NCI-H446 (cell line): ENCODE results near the gene GSTCD.
"Not testable (repeated sequence)": the region's sequence is repeated elsewhere in the genome, so short reads cannot be mapped to it uniquely, and the experiment has no call there.

Experiments
- DNase-seq, 2 experiments: peaks; one replicate each; lab custom pipeline; 2025; lab: John Stamatoyannopoulos, UW

Gene GSTCD, protein sequence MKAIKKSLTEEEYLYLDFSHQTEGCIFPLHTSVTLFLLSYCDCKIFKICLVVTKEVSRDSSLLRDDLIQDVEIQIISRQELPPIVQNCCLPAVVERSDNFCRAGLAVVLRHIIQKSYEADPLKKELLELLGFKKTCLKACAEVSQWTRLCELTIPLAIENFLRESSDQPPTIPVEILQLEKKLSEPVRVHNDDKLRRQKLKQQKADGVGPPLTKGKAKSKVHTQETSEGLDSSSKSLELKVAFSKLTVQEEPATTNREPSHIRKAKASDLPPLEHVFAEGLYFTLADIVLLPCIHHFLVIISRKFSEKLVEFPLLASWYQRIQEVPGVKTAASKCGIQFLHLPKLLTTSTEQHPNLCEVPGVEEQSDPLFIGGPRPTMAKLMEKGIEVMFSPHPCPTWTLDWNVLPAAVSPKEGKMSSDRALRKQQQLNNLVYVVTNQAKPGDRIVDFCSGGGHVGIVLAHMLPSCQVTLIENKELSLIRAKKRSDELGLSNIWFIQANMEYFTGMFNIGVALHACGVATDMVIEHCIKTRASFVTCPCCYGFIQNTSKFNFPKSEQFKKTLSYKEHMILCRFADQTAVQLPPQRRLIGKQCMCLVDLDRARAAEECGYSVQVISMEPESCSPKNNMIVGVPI

DNA sequence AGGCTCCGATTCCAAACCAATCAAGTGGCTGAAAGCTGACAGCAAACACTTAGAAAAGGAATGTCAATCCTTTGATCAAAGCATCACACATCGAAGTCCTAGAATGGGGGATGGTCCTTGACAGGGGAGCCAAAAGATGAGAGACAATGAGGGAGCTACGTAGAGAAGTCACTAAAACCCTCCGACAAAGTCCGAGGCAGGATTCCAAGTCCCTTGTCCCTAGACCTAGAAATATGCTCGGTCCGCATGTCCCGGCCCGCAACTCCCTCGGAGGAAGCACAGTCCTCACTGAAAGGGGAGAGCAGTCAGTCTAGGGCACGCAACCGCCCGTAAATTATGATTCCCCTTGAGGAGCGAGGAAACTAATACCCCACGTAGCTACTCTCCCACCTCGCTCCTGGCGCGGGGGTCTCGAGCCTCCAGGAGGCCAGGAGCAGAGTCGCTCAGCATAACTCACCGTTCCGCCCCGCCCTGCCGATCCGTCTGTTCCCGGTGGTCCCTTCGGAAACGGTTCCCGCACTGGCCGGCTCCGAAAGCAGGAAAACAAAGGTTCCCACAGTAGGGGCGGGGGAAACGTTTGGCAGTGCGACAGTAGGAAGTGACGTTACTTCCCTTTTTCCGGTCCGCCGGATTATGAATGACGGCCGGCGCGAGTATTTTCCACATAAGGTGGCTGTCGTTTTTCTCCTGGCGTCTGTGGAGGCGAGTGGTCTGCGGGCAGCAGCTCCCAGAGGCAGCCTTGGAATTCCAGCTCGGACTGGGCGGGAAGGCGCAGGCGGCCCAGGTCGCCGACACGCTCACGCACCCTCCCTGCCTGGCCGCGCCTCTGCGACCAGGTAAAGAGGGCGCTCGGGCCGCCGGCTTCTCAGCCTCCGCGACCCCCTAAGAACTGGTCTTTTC lies at the start of gene GSTCD, which contains the start of gene INTS12:
GSTCD (plus strand) TSS at position 604 of the 900 bp plus-strand sequence. CDS start 8,830 bp downstream, outside the sequence.
INTS12 (minus strand) TSS at position 509 of the 900 bp plus-strand sequence. CDS start 8,684 bp downstream, outside the sequence.
- peak; percentile 84 to 92 for DNase-seq

DNA sequence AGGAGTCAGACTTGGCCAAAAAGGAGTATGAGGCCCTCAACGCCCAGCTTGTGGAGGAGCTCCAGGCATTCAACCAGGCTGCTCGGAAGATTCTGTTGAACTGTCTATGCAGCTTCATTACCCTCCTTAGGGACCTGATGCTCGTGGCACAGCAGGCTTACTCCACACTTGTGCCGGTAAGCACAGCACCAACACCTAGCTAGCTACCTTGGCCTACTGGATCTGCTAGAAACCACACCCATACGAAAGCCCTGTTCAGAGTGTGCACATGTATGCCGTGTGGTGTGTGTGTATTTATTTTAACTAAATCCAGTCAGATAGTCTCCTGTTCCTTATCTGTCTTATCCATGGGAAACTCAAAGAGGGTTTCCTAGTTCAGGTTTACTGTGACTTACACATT lies 49.4 kb upstream of the GSTCD start:
- DNase-seq = no peak

GRCh38 chr4:105661028-105661427 lies 47.6 kb upstream of the GSTCD start:
- DNase-seq = no peak

DNA sequence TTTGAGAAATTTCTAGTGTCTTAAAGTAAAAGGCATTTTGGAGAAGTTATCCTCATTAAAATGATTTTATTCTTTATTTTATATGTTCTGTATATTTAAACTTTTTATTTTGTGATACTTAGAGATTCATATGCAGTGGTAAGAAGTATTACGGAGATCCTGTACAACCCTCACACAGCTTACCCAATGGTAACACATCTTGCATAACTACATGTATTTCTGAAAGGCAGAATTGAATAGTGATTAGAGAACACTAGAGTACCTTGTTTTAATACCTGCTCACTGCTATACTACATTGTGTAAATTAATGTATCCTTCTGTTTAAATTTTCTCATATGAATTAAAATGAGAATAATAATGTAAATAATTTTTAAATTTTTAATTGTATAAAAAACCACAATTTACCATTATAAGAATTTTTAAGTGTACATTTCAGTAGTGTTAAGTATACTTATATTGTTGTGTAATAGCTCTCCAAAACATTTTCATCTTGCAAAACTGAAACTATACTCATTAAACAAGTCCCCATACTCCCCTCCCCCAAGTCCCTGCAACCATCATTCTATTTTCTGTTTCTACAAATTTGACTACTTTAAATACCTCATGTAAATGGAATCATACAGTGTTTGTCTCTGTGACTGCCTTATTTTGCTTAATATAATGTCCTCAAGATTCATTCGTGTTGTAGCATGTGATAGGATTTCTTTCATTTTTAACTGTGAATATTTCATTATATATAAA lies 45.5 kb upstream of the GSTCD start:
- no peak for DNase-seq

DNA sequence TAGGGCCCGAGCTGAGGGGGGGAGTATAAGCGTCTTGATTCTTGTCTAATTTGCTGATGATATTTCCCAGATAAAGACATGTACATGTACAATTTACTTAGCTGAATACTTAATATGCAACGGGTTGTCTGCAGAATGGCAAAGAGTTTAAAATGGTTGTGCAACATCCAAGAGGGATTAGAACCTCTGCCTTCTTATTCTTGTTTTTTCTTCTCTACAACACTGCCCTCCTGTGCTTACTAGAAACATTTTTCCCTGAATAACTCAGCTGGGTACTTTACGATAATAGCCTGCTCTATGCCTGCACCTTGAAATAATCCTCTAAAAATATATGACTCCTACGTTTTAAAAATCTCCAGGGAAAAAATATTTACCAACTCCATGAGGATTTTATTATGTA lies 41.9 kb upstream of the GSTCD start:
- DNase-seq = peak in 1 of 2 experiments; percentile 44

DNA sequence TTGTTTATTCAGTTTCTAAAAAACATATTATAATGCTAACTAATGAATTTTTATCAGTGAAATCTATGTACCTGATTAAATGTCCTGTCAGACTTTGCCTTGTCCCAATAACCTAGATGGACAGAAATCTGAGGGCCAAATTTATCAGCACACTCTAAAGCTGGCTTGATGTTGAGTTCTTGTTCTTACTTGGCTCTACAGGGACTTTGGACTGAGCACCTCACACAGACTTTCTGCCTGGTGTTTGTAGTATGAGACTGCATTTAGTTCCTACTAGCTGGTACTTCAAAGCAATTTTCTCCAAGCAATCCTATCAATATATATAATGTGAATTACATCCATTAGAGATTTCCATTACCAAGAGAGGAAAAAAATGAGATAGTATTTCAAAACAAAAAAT lies 37.9 kb upstream of the GSTCD start:
- no peak for DNase-seq

DNA sequence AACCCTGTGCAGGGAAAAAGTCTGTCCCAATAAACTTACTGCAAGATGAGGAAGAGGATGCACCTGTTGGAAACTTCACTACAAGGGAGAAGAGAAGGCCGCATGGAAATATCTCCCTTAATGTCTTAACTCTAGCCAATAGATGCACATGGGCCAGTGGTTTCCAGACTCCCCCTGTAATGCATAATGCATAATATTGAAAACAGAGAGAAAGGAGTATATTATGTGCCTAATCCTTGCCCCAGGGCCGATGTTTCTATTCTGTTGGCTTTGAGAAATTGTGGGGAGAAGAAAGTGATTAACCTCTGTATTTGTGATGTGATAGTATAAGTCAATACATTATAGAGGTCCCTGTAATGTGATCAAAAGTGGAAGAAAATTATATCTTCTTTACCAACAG lies 37.3 kb upstream of the GSTCD start:
- no peak for DNase-seq

GRCh38 chr4:105674011-105674410 lies 34.6 kb upstream of the GSTCD start:
- no peak for DNase-seq

DNA sequence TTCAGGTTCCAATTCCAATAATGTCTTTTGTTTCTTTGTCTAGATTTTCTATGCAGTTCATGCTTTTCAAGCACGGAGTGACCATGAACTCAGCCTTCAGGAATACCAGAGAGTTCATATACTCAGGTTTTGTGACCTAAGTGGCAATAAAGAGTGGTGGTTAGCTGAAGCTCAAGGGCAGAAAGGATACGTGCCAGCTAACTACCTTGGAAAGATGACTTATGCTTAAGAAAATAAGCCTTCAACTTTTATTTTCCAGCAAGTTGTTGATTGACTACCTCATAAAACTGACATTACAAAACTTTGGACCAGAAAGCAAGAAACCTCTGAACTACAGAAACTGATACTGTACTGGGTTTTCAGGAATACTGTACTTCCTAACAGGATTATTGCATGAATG lies 30.9 kb upstream of the GSTCD start:
- DNase-seq = no peak

DNA sequence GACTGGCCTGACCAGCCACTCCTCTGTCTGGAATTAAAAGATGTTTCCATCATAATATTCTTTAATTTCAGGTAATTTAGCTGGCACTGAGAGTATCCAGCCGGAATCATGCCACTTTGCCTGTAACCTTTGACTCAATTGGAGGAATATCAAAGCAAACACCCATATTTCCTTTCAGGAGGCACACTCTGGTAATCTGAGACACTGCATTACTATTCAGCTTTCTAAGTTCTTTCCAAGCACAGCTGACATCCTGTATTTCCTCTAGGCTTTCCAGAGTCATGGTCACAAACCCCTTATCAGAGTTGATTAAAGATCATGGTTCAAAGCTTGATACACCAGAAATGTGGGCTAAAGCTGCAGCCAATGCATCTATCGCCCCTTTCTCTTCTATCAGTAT lies 29.4 kb upstream of the GSTCD start:
- DNase-seq = no peak

GRCh38 chr4:105683038-105683437 lies 25.5 kb upstream of the GSTCD start:
- no peak for DNase-seq

- DNase-seq = no peak
Measured at GRCh38 chr4:105686571-105686970, 22.0 kb upstream of the GSTCD start.

DNA sequence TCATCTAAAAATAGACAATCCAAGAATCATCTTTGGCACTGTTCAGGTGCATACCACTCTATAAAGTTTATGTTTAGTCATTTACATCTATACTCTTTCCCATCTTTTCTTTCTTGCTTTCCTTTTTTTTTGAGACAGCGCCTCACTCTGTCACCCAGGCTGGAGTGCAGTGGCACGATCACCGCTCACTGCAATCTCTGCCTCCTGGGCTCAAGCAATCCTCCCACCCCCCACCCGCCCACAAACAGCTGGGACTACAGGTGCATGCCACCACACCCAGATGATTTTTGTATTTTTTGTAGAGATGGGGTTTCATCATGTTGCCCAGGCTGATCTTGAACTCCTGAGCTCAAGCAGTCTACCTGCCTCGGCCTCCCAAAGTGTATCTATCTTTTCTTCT lies 13.8 kb upstream of the GSTCD start:
- DNase-seq = not testable (repeated sequence)

DNA sequence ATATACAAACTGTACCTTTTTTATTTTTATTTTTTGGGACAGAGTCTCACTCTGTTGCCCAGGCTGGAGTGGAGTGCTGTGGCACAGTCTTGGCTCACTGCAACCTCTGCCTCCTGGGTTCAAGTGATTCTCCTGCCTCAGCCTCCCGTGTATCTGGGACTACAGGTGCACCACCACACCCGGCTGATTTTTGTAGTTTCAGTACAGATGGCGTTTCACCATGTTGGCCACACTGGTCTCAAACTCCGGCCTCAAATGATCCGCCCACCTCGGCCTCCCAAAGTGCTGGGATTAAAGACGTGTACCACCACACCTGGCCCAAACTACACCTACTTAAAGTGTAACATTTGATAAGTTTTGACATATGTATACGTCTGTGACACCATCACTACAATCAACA lies 12.8 kb upstream of the GSTCD start:
- not testable (repeated sequence) for DNase-seq

- no peak for DNase-seq
Measured at GRCh38 chr4:105698607-105699006, 10.0 kb upstream of the GSTCD start.

GRCh38 chr4:105707782-105708180 lies 803 bp upstream of the GSTCD start:
- DNase-seq = no peak

GRCh38 chr4:105709081-105709450 lies 482 bp downstream of the GSTCD start:
- DNase-seq = no peak

DNA sequence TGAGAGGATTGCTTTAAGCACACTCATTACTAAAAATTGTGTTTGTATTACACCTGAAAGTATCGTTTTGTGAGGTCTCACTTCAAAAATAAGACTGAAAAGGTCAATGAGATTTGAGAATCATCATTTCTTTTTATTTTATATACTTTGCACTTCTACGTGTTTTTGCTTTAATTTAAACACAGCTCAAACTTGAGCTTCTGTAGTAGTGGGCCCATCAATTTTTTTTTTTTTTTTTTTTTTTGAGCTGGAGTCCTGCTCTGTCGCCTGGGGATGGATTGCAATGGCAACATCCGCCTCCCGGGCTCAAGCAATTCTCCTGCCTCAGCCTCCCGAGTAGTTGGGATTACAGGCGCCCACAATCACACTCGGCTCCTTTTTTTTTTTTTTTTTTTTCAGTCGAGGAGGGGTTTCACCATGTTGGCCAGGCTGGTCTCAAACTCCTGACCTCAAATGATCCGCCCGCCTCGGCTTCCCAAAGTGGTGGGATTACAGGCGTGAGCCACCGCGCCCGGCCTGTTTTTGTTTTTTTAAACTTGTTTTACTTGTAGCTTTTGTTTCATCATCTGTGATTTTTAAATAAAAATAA lies 1.5 kb downstream of the GSTCD start:
- no peak for DNase-seq

DNA sequence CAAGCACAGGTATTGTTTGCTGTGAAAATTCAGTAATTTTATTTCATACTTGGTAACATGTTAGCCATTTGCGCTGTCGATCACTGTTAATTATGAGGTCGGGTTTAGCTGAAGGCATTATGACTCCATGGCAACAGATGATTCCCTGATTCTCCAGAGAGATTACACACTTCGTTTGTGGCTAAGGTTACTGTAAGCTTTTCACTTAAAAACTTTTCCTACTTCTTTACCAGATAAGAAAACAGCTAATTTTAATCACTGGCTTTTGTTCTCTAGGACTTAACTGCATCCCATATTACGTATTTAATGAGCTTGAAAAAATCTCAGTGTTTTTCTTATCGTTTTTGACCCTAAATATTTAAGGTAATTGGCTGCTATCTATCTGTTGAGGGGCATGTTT lies 2.1 kb downstream of the GSTCD start:
- DNase-seq = no peak

DNA sequence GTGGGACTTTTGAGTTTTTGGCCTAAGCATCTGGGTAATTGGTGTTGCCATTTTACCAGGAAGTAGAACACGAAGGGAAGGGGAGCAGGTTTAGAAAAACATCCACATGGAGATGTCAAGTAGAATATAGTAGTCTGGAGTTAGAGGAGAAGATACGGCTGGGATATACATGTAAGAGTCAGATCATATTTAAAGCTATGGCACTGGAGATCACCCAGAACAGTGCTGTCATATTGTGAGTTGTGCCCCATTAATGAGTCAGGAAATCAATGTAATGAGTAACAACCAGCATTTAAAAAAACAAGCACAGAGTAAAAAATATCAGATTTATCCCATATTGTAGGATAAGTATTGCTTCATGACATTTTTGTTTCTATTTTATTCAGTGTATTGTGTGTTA lies 4.2 kb downstream of the GSTCD start:
- DNase-seq = no peak

DNA sequence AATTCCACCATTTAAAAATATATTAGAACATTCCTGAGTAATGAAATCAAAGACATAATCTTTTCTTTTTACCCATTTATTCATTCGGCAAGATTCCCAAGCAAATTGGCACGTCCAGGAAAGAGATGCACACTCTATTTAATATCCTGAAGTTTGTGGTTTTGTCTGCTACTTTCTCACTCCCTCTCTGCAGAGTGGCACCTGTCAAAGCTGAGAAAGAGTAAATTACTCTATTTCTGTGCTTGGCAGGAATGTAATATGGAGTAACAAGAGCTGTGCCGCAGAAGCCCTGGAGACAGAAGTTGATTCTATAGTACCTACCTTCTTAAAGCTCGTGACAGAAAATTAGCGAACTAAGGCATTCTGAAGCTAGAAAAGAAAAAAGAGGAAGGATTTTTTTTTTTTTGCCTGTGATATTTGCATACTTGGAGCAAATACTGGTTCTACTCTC lies 5.5 kb downstream of the GSTCD start:
- no peak for DNase-seq
